Smooth muscle cell (in vitro differentiated cells): ENCODE measurements around the gene NOC3L. TPM values are rescaled to one million over a fixed set of nuclear protein-coding genes. Genes with fewer than 3 reads are reported as not detected.
"Not testable (repeated sequence)": the region's sequence is repeated elsewhere in the genome, so short reads cannot be mapped to it uniquely, and the experiment has no call there.

Experiments
- DNase-seq: peaks from one replicate; lab custom pipeline; 2025; ENCODE audit not compliant: unreplicated experiment; lab: John Stamatoyannopoulos, UW
- H2AFZ ChIP-seq: fragments of 200-600 bp; sonication (generic); 2 replicates; pipeline ENCODE4 v1.6.0; 2016; ENCODE audit warnings: antibody characterized with exemption, low read depth, mild to moderate bottlenecking
- H3F3A ChIP-seq: fragments of 200-600 bp; sonication (generic); 2 replicates; pipeline ENCODE4 v1.6.0; 2017; ENCODE audit warnings: antibody characterized with exemption, low read depth
- H3K27ac ChIP-seq: fragments of 200-600 bp; sonication (generic); 2 replicates; pipeline ENCODE4 v1.5.1; 2016; ENCODE audit warnings: low read depth, mild to moderate bottlenecking
- H3K27me3 ChIP-seq: fragments of 200-600 bp; sonication (generic); 2 replicates; pipeline ENCODE4 v1.6.1; 2016; ENCODE audit warnings: low read depth, mild to moderate bottlenecking
- H3K36me3 ChIP-seq: fragments of 200-600 bp; sonication (generic); 2 replicates; pipeline ENCODE4 v1.5.1; 2016; ENCODE audit warnings: low read depth
- H3K4me1 ChIP-seq: fragments of 200-600 bp; sonication (generic); 2 replicates; pipeline ENCODE4 v1.5.1; 2016; ENCODE audit warnings: low read depth
- H3K4me2 ChIP-seq: fragments of 200-600 bp; sonication (generic); 2 replicates; pipeline ENCODE4 v1.6.0; 2016; ENCODE audit warnings: mild to moderate bottlenecking
- H3K4me3 ChIP-seq: fragments of 200-600 bp; sonication (generic); 2 replicates; pipeline ENCODE4 v1.5.1; 2016; ENCODE audit warnings: mild to moderate bottlenecking
- H3K79me2 ChIP-seq: fragments of 200-600 bp; sonication (generic); 2 replicates; pipeline ENCODE4 v1.6.0; 2016; ENCODE audit warnings: low read depth, mild to moderate bottlenecking
- H3K9ac ChIP-seq: fragments of 200-600 bp; sonication (generic); 2 replicates; pipeline ENCODE4 v1.6.0; 2016; ENCODE audit warnings: low read depth
- H3K9me3 ChIP-seq: fragments of 200-600 bp; sonication (generic); replicated peaks from 2 replicates; pipeline ENCODE4 v1.5.1; 2016; ENCODE audit warnings: low read depth
- H4K20me1 ChIP-seq: fragments of 200-600 bp; sonication (generic); 2 replicates; pipeline ENCODE4 v1.6.0; 2016; ENCODE audit warnings: low read depth
- WGBS: methylation state at CpG from one replicate; pipeline ENCODE4 v1.1.7; 2016; ENCODE audit warnings: low lambda C conversion rate; 5-methylcytosine and 5-hydroxymethylcytosine counted together
- polyA plus RNA-seq: library from polyadenylated mRNA; unstranded; fragments of >200 nt; fragmentation: Nextera tagmentation; extraction: Ambion mirVana; gene quantifications from 2 replicates; pipeline ENCODE4 v1.2.1, GENCODE V29; 2016
- total RNA-seq: library from RNA; depleted of rRNA; stranded (reverse); fragments of >200 nt; gene quantifications from 2 replicates; pipeline ENCODE4 v1.2.3, GENCODE V29; 2014
- TF ChIP-seq, protein P1 (sequence below): fragments of 200-600 bp; sonication (generic); IDR thresholded peaks from 2 replicates; pipeline ENCODE4 v1.5.1; 2017; ENCODE audit warnings: borderline replicate concordance, mild to moderate bottlenecking, antibody characterized with exemption; ENCODE audit not compliant: insufficient read depth, poor library complexity, severe bottlenecking

NOC3L gene
- total and polyA plus RNA-seq, 2 experiments from 2014 or later, result 8.8 to 27.3 TPM

DNA sequence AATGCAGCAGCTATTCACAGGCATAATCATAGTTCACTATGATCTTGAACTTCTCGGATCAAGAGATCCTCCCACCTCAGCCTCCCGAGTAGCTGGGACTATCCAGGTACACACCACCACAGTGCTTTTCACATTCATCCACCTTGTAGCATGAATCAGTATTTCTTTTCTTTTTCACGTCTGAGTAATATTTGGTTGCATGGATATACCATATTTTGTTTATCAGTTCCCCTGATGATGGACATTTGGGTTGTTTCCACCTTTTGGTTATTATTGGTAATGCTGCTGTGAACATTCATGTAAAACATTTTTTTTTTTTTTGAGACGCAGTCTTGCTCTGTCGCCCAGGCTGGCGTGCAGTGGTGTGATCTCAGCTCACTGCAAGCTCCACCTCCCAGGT, 36.0 kb upstream of the NOC3L start:
- H2AFZ ChIP-seq, result no peak overlapping the region
- 94% methylated on average over 6 of the region's 6 CpGs for WGBS

DNA sequence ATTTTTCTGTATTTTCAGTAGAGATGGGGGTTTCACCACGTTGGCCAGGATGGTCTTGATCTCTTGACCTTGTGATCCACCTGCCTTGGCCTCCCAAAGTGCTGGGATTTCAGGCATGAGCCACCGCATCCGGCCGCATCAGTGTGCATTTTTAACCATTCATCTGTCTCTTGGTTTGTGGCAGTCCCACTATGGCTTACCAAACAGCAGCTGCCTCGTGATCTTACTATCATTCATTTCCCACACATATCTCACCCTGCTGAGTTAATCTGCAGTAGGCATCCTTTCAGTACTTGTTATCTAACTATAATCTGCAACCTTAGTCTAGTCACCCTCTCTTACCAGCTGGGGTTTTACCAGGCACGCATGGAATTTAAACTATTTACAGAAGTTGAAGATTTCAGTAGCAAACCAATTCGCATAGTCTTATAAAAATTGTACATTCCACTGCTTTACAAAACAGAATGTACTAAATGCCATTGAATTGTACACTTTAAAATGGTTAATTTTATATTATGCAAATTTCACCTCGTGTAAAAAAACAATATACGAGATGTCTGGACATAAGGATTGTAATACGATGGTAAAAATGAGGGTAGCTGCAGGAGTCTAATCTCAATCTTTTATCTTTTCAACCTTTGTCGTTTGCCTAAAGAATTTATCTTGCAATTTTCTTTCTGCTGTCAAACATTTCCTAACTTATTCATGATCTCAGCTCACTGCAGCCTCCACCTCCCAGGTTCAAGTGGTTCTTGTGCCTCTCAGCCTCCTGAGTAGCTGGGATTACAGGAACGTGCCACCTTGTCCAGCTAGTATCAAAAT, 35.0 kb upstream of the NOC3L start:
- Histone ChIP-seq H3K4me3 (no peak overlapping the region), H3K4me1 (no peaks in the 10 kb centered on the region), H3F3A (no peaks in the 10 kb centered on the region), H3K27me3 (no peaks in the 10 kb centered on the region), H3K36me3 (no peaks in the 10 kb centered on the region), H3K79me2 (no peaks in the 10 kb centered on the region), H2AFZ (no peak overlapping the region), H4K20me1 (no peaks in the 10 kb centered on the region), H3K4me2 (no peak overlapping the region), H3K27ac (no peak overlapping the region), H3K9me3 (no peaks in the 10 kb centered on the region), H3K9ac (no peak overlapping the region)
- 69% methylated on average over 12 of the region's 12 CpGs for WGBS
- DNase-seq, result no peak
- TF ChIP-seq, protein P1, sequence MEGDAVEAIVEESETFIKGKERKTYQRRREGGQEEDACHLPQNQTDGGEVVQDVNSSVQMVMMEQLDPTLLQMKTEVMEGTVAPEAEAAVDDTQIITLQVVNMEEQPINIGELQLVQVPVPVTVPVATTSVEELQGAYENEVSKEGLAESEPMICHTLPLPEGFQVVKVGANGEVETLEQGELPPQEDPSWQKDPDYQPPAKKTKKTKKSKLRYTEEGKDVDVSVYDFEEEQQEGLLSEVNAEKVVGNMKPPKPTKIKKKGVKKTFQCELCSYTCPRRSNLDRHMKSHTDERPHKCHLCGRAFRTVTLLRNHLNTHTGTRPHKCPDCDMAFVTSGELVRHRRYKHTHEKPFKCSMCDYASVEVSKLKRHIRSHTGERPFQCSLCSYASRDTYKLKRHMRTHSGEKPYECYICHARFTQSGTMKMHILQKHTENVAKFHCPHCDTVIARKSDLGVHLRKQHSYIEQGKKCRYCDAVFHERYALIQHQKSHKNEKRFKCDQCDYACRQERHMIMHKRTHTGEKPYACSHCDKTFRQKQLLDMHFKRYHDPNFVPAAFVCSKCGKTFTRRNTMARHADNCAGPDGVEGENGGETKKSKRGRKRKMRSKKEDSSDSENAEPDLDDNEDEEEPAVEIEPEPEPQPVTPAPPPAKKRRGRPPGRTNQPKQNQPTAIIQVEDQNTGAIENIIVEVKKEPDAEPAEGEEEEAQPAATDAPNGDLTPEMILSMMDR, result no peak

More for the DNA sequence above, 36.0 kb upstream of the NOC3L start:
- Histone ChIP-seq H3K79me2 (peaks cover 1% of the 10 kb centered on the region), H3K27me3 (no peaks in the 10 kb centered on the region), H3K9me3 (no peaks in the 10 kb centered on the region), H3K27ac (no peak overlapping the region), H3F3A (no peaks in the 10 kb centered on the region), H3K4me1 (no peaks in the 10 kb centered on the region), H3K36me3 (no peaks in the 10 kb centered on the region), H3K4me2 (no peak overlapping the region), H3K9ac (no peak overlapping the region), H4K20me1 (no peaks in the 10 kb centered on the region), H3K4me3 (no peak overlapping the region)
- no peak for DNase-seq
- TF ChIP-seq, protein P1, result no peak

DNA sequence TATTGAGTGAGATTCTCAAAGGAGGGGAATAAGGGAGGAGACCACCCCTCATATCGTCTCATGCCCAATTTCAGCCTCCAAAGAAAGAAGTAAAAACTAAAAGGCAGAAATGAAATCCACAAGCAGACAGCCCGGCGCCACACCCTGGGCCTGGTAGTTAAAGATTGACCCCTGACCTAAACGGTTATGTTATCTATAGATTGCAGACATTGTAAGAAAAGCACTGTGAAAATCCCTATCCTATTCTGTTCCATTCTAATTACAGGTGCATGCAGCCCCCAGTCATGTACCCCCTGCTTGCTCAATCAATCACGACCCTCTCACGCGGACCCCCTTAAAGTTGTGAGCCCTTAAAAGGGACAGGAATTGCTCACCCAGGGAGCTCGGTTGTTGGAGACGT, 29.4 kb upstream of the NOC3L start:
- H2AFZ ChIP-seq, H3K9me3 ChIP-seq, H3K79me2 ChIP-seq, H3K9ac ChIP-seq, H3K4me2 ChIP-seq, H4K20me1 ChIP-seq, DNase-seq, H3K27me3 ChIP-seq, H3K4me1 ChIP-seq, H3K36me3 ChIP-seq, H3K4me3 ChIP-seq, H3F3A ChIP-seq, H3K27ac ChIP-seq: not testable (repeated sequence)
- 90% methylated on average over 9 of the region's 9 CpGs for WGBS

DNA sequence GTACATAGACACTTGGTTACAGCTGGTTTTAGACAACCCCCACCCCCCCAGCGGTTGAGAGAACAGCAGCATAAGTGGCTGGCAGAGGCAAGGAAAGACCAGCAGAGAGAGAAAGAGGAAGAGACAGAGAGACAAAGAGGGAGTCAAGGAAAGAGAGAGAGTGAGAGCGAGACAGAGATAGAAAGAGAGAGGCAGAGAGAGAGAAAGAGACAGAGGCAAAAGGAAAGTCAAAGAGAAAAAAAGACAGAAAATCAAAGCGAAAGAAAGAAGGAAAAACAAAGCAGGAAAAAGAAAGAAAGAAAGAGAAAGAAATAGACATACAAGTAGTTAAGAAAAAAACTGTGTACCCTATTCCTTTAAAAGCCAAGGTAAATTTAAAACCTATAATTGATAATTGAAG, 23.0 kb upstream of the NOC3L start:
- not testable (repeated sequence) for H3F3A ChIP-seq, H3K27me3 ChIP-seq, H3K4me1 ChIP-seq, H4K20me1 ChIP-seq, H3K9me3 ChIP-seq, H3K27ac ChIP-seq, DNase-seq, H3K36me3 ChIP-seq, H2AFZ ChIP-seq, H3K79me2 ChIP-seq, H3K4me3 ChIP-seq, H3K9ac ChIP-seq, H3K4me2 ChIP-seq
- WGBS, result 94% methylated on average over 3 of the region's 3 CpGs
